Endodermal cell (in vitro differentiated cells): ENCODE results near the gene HSPA9. TPM values are rescaled to one million over a fixed set of nuclear protein-coding genes. Genes with fewer than 3 reads are reported as not detected.

Experiments used
- DNase-seq: peaks from one replicate; pipeline ENCODE4 v3.0.0-alpha.2; 2017
- H3K27ac ChIP-seq: 2 replicates; pipeline ENCODE4 v1.5.1; 2013; ENCODE audit warnings: mild to moderate bottlenecking, low read depth, low read length, moderate library complexity
- H3K27me3 ChIP-seq: 2 replicates; pipeline ENCODE4 v1.6.1; 2013; ENCODE audit warnings: mild to moderate bottlenecking, low read length, moderate library complexity; ENCODE audit not compliant: insufficient read depth, control insufficient read depth, poor library complexity, severe bottlenecking
- H3K36me3 ChIP-seq: 2 replicates; pipeline ENCODE4 v1.7.0; 2013; ENCODE audit warnings: mild to moderate bottlenecking, low read length, moderate library complexity; ENCODE audit not compliant: control insufficient read depth, insufficient read depth
- H3K4me1 ChIP-seq: one replicate; pipeline ENCODE4 v1.7.0; 2013; ENCODE audit warnings: low read length; ENCODE audit not compliant: control insufficient read depth, insufficient read depth
- H3K4me3 ChIP-seq: 2 replicates; pipeline ENCODE4 v1.5.1; 2013; ENCODE audit warnings: mild to moderate bottlenecking, low read length, moderate library complexity
- H3K9ac ChIP-seq: 2 replicates; pipeline ENCODE4 v1.6.1; 2013; ENCODE audit warnings: mild to moderate bottlenecking, low read length, moderate library complexity; ENCODE audit not compliant: poor library complexity, severe bottlenecking; ENCODE audit errors: extremely low read depth
- H3K9me3 ChIP-seq: 2 replicates; pipeline ENCODE4 v1.6.1; 2013; ENCODE audit warnings: mild to moderate bottlenecking, low read length, moderate library complexity; ENCODE audit not compliant: control insufficient read depth
- H3K27ac Mint-ChIP-seq: 2 replicates; pipeline ENCODE4 v1.8.0; 2020; ENCODE audit warnings: mixed read lengths
- H3K27me3 Mint-ChIP-seq: 2 replicates; pipeline ENCODE4 v1.8.0; 2021; ENCODE audit warnings: mild to moderate bottlenecking, mixed read lengths; ENCODE audit not compliant: insufficient read depth
- H3K36me3 Mint-ChIP-seq: 2 replicates; pipeline ENCODE4 v1.8.0; 2020; ENCODE audit warnings: low read depth, mixed read lengths
- H3K4me1 Mint-ChIP-seq: 2 replicates; pipeline ENCODE4 v1.8.0; 2020; ENCODE audit warnings: mixed read lengths
- H3K4me3 Mint-ChIP-seq: 2 replicates; pipeline ENCODE4 v1.8.0; 2020; ENCODE audit warnings: mild to moderate bottlenecking, moderate library complexity, mixed read lengths
- H3K9me3 Mint-ChIP-seq: 2 replicates; pipeline ENCODE4 v1.8.0; 2020; ENCODE audit warnings: mild to moderate bottlenecking, mixed read lengths
- CTCF ChIP-seq: fragments of 200-600 bp; sonication (generic); conservative IDR thresholded peaks from 2 replicates; pipeline ENCODE4 v1.5.0; 2021; ENCODE audit warnings: antibody characterized with exemption, mild to moderate bottlenecking
- WGBS, 2 experiments: methylation state at CpG; one replicate each; pipeline versions ENCODE4 v1.1.5 to v1.1.7; 2013; ENCODE audit warnings: missing lambda C conversion rate in 2 of 2, mixed read lengths in 1 of 2; ENCODE audit not compliant: insufficient coverage in 1 of 2, insufficient read length in 1 of 2; 5-methylcytosine and 5-hydroxymethylcytosine counted together
- total RNA-seq, 2 donors: library from RNA; stranded (reverse); fragmentation: NEBNext Ultra II Directional in 1 of 2; extraction: Animal tissue kit (Norgen Biotek cat#: 25700) in 1 of 2; gene quantifications; 2 replicates in 1 of 2; 3 replicates in 1 of 2; pipeline ENCODE4 v1.2.1, GENCODE V29; 2021

HSPA9 gene
- total RNA-seq, 2 donors from 2014 or later: 201 to 212 TPM

GRCh38 chr5:138603249-138603920 lies 28.2 kb upstream of the HSPA9 start:
- H3K9me3 Mint-ChIP-seq: no peaks in the 10 kb centered on the region
- Histone ChIP-seq H3K9me3 (no peaks in the 10 kb centered on the region), H3K27ac (no peak overlapping the region), H3K4me3 (no peak overlapping the region), H3K4me1 (no peaks in the 10 kb centered on the region), H3K27me3 (no peaks in the 10 kb centered on the region), H3K9ac (no peak overlapping the region), H3K36me3 (no peaks in the 10 kb centered on the region)
- H3K36me3 Mint-ChIP-seq: no peaks in the 10 kb centered on the region
- no peak for DNase-seq
- H3K4me1 Mint-ChIP-seq: no peaks in the 10 kb centered on the region
- 74 to 78% methylated on average over 3 to 5 of the region's 5 CpGs for WGBS, 2 experiments
- H3K27me3 Mint-ChIP-seq: no peaks in the 10 kb centered on the region
- no peak overlapping the region for H3K4me3 Mint-ChIP-seq
- no peak for TF ChIP-seq CTCF
- no peak overlapping the region for H3K27ac Mint-ChIP-seq

GRCh38 chr5:138602371-138603000 lies 27.3 kb upstream of the HSPA9 start:
- TF ChIP-seq CTCF: no peak
- WGBS, 2 experiments: 81% methylated on average over 6 of the region's 6 CpGs; no CpG with 5 or more reads in 1 of the 2 experiments
- Histone ChIP-seq H3K4me1 (no peaks in the 10 kb centered on the region), H3K4me3 (no peak overlapping the region), H3K9me3 (no peaks in the 10 kb centered on the region), H3K27me3 (no peaks in the 10 kb centered on the region), H3K36me3 (no peaks in the 10 kb centered on the region), H3K9ac (no peak overlapping the region), H3K27ac (peak overlapping the region; percentile 0)
- H3K9me3 Mint-ChIP-seq: no peaks in the 10 kb centered on the region
- H3K4me3 Mint-ChIP-seq: no peak overlapping the region
- H3K36me3 Mint-ChIP-seq: no peaks in the 10 kb centered on the region
- H3K27me3 Mint-ChIP-seq: peaks cover 2% of the 10 kb centered on the region
- no peak overlapping the region for H3K27ac Mint-ChIP-seq
- H3K4me1 Mint-ChIP-seq: no peaks in the 10 kb centered on the region
- DNase-seq: no peak

- Mint-ChIP-seq H3K27ac (no peak overlapping the region), H3K4me1 (peaks cover 5% of the 10 kb centered on the region), H3K27me3 (peaks cover 2% of the 10 kb centered on the region), H3K36me3 (no peaks in the 10 kb centered on the region), H3K9me3 (no peaks in the 10 kb centered on the region), H3K4me3 (no peak overlapping the region)
- Histone ChIP-seq H3K9me3 (no peaks in the 10 kb centered on the region), H3K4me3 (no peak overlapping the region), H3K36me3 (no peaks in the 10 kb centered on the region), H3K9ac (no peak overlapping the region), H3K27ac (no peak overlapping the region), H3K4me1 (no peaks in the 10 kb centered on the region), H3K27me3 (no peaks in the 10 kb centered on the region)
- WGBS, 2 experiments: 87 to 88% methylated on average over 3 of the region's 3 CpGs
- DNase-seq: no peak
- no peak for TF ChIP-seq CTCF
Measured at GRCh38 chr5:138601444-138601843, 26.2 kb upstream of the HSPA9 start.
